ENCODE measurements around the gene ADORA2A. TPM values are rescaled to one million over a fixed set of nuclear protein-coding genes. Genes with fewer than 3 reads are reported as not detected.

Gene ADORA2A
- total and polyA plus RNA-seq, 2 of the 8 experiments (the other 6 are each of a cell fraction or from before 2014, with no cell fraction given) = 7.1 to 20.3 TPM

- Histone ChIP-seq H3K4me3 (ENCODE audit: extremely low read depth in 1 of 4, insufficient read depth in 2 of 4, low read depth in 3 of 4, low read length in 4 of 4) (no peak overlapping the region), H3K36me3 (ENCODE audit: control insufficient read depth in 2 of 4, insufficient read depth in 4 of 4, low read length in 3 of 4) (no peaks in the 10 kb centered on the region), H3K9me3 (ENCODE audit: insufficient read depth in 2 of 2, low read depth in 1 of 2, low read length in 1 of 2) (no peaks in the 10 kb centered on the region), H2BK12ac (ENCODE audit: low read depth, low read length) (no peak overlapping the region), H3K9ac (replicated peaks in 1 of 4; ENCODE audit: extremely low read depth in 1 of 4, low read depth in 3 of 4, low read length in 3 of 4) (no peak overlapping the region), H3K4me2 (ENCODE audit: insufficient read depth in 1 of 2, low read depth in 2 of 2, low read length in 2 of 2) (no peak overlapping the region), H3K27ac (ENCODE audit: low read depth, low read length) (no peak overlapping the region), H3K4me1 (replicated peaks in 1 of 4; ENCODE audit: control insufficient read depth in 3 of 4, insufficient read depth in 4 of 4, low read length in 3 of 4) (peaks cover 6 to 11% (median 8%) of the 10 kb centered on the region in 4 experiments; a peak in 5 of 7 replicates), H2BK120ac (replicated peaks; ENCODE audit: low read depth, low read length) (no peak overlapping the region), H4K20me1 (replicated peaks in 1 of 2; ENCODE audit: control insufficient read depth in 1 of 2, insufficient read depth in 2 of 2, low read length in 2 of 2) (no peaks in the 10 kb centered on the region), H3K56ac (replicated peaks; ENCODE audit: insufficient read length, low read depth, low read length) (no peak overlapping the region), H2BK5ac (ENCODE audit: low read depth, low read length) (no peak overlapping the region), H3K23ac (ENCODE audit: insufficient read length) (no peak overlapping the region), H4K8ac (ENCODE audit: extremely low read depth, insufficient read depth, low read length) (no peak overlapping the region), H3K27me3 (replicated peaks in 1 of 4; ENCODE audit: control insufficient read depth in 3 of 4, extremely low read depth in 1 of 4, insufficient read depth in 3 of 4, low read length in 3 of 4) (no peaks in the 10 kb centered on the region), H4K91ac (replicated peaks; ENCODE audit: insufficient read length, low read length) (no peak overlapping the region), H3K79me2 (ENCODE audit: control insufficient read depth in 1 of 2, insufficient read depth in 2 of 2, low read length in 2 of 2) (no peaks in the 10 kb centered on the region), H2BK15ac (ENCODE audit: low read length) (no peak overlapping the region), H4K5ac (ENCODE audit: insufficient read length, low read depth, low read length) (no peak overlapping the region), H3K14ac (ENCODE audit: insufficient read length) (no peak overlapping the region), H2AK5ac (ENCODE audit: low read depth, low read length) (no peak overlapping the region), H3K18ac (ENCODE audit: extremely low read depth, low read length) (no peak overlapping the region), H2AFZ (ENCODE audit: low read length) (no peak overlapping the region), H3K23me2 (ENCODE audit: low read depth, low read length) (no peaks in the 10 kb centered on the region), H2BK20ac (ENCODE audit: low read length) (no peak overlapping the region), H3K4ac (replicated peaks; ENCODE audit: insufficient read length, low read depth, low read length) (no peak overlapping the region), H3K79me1 (ENCODE audit: low read depth, low read length) (no peaks in the 10 kb centered on the region)
- no peak for TF ChIP-seq E2F6 (IDR thresholded peaks at IDR 0.05)
- TF ChIP-seq NRF1 (IDR thresholded peaks at IDR 0.05; ENCODE audit: low read depth, low read length) = no peak
- FAIRE-seq (no peak), DNase-seq (ENCODE audit: low read depth in 1 of 2, low spot score in 2 of 2) (no peak)
- ChIA-PET POLR2A (ENCODE audit: partially characterized antibody) (no interaction called here), CTCF (ENCODE audit: partially characterized antibody) (interaction anchor here (0.7 to 2.4 kb wide), 4 partner anchors 20 to 187 kb away, joined by 3 to 10 read pairs (median 7); no protein-coding TSS in a partner anchor)
- whole genome bisulfite sequencing, 2 experiments (ENCODE audit: extremely low coverage in 1 of 2, insufficient coverage in 1 of 2, insufficient read length in 1 of 2, insufficient replicate concordance in 2 of 2, low coverage in 1 of 2, low lambda C conversion rate in 2 of 2, missing lambda C conversion rate in 1 of 2) = 91% methylated on average over 6 of the region's 6 CpGs; no CpG with 5 or more reads in 1 of the 2 experiments
Observed at GRCh38 chr22:24463071-24463760, 35.8 kb downstream of the ADORA2A start.
